K562 (cell line): Measurements from ENCODE around the gene NKD1. TPM values are rescaled to one million over a fixed set of nuclear protein-coding genes. Genes with fewer than 3 reads are reported as not detected.

Experiments used
- BCL6 ChIP-seq: fragments of 250-450 bp; sonication (Bioruptor Pico); IDR thresholded peaks from 2 replicates; pipeline ENCODE4 v1.4.0; 2020
- BMI1 ChIP-seq: fragments of 150-350 bp; IDR thresholded peaks from 2 replicates; pipeline ENCODE4 v1.6.1; 2014; ENCODE audit warnings: low read length
- ETS1 ChIP-seq: conservative IDR thresholded peaks from 2 replicates; pipeline ENCODE4 v1.6.1; 2011; ENCODE audit warnings: low read depth, mild to moderate bottlenecking, low read length; ENCODE audit not compliant: control insufficient read depth
- POLR2G ChIP-seq: fragments of 200-400 bp; formaldehyde crosslinking; IDR thresholded peaks from 2 replicates; pipeline ENCODE4 v1.6.1; 2017; ENCODE audit warnings: low read depth, mild to moderate bottlenecking, antibody characterized with exemption, low read length, moderate library complexity
- PRDM10 ChIP-seq: fragments of 450-650 bp; IDR thresholded peaks from 2 replicates; pipeline ENCODE4 v1.6.1; 2018; ENCODE audit not compliant: partially characterized antibody
- RBM39 ChIP-seq: fragments of 200-400 bp; formaldehyde crosslinking; optimal IDR thresholded peaks from 2 replicates; pipeline ENCODE3; 2018; ENCODE audit warnings: low read depth, low read length
- SIN3B ChIP-seq: fragments of 450-650 bp; IDR thresholded peaks from 2 replicates; pipeline ENCODE4 v1.6.1; 2017; ENCODE audit warnings: low read depth, mild to moderate bottlenecking, moderate library complexity
- SMC3 ChIP-seq: conservative IDR thresholded peaks from 2 replicates; pipeline ENCODE4 v1.6.1; 2011; ENCODE audit warnings: low read depth, low read length, improper control_type of control experiment; ENCODE audit not compliant: insufficient read depth
- SRF ChIP-seq, 2 experiments: fragments of 250-450, 450-650 bp in 1 of 2; sonication (Bioruptor Pico) in 1 of 2; sonication (generic) in 1 of 2; formaldehyde crosslinking; IDR thresholded peaks; 2 replicates each; pipeline versions ENCODE4 v1.5.0 to v1.5.1; 2020 to 2022; ENCODE audit warnings: mild to moderate bottlenecking in 1 of 2, missing genetic modification reagents in 1 of 2
- TFAM ChIP-seq: fragments of 250-450 bp; sonication (Bioruptor Pico); conservative IDR thresholded peaks from 2 replicates; pipeline ENCODE4 v1.5.0; 2021; ENCODE audit warnings: mild to moderate bottlenecking, moderate library complexity
- ZNF124 ChIP-seq: sonication (generic); formaldehyde crosslinking; IDR thresholded peaks from 2 replicates; pipeline ENCODE4 v1.8.1; 2022; ENCODE audit warnings: missing genetic modification reagents
- polyA plus RNA-seq, 8 experiments: library from polyadenylated mRNA; depleted of rRNA in 4 of 8; stranded (reverse) in 5 of 8; unstranded in 3 of 8; fragments of >200 nt; fragmentation: Nextera tagmentation in 2 of 8; fragmentation: Illumina TruSeq in 1 of 8; extraction: Ambion mirVana in 2 of 8; extraction: Trizol in 1 of 8; gene quantifications; 2 replicates each; pipeline versions ENCODE4 v1.2.1 to v1.2.3, GENCODE V29; 2011 to 2014; ENCODE audit warnings: inconsistent platforms in 1 of 8, missing spikeins in 1 of 8
- total RNA-seq, 7 experiments: library from RNA; depleted of rRNA in 6 of 7; stranded (reverse); fragments of >200 nt in 6 of 7; fragmentation: Illumina TruSeq in 2 of 7; extraction: Trizol in 2 of 7; gene quantifications; 2 replicates each; pipeline versions ENCODE4 v1.2.1 to v1.2.3, GENCODE V29; 2011 to 2021; ENCODE audit warnings: low replicate concordance in 1 of 7

The NKD1 gene
- total and polyA plus RNA-seq, 9 of the 15 experiments (the other 6 are each of a cell fraction or from before 2014, with no cell fraction given) = under 0.01 to 0.24 (median 0.04) TPM; not detected in 2

GRCh38 chr16:50673496-50674275 is 125.5 kb downstream of the NKD1 start (continued):
- TF ChIP-seq ZNF124 (CRISPR knock-in tag) (no peak), RBM39 (no peak), SMC3 (no peak), BMI1 (no peak), SIN3B (no peak), PRDM10 (no peak), TFAM (CRISPR knock-in tag) (no peak), POLR2G (no peak), SRF (CRISPR knock-in tag; IDR thresholded peaks at IDR 0.05) (no peak), ETS1 (no peak), BCL6 (CRISPR knock-in tag) (no peak)
